Stomach (tissue), 9 donors: ENCODE measurements around the gene VSTM2B. TPM values are rescaled to one million over a fixed set of nuclear protein-coding genes. Genes with fewer than 3 reads are reported as not detected.

Experiments
- DNase-seq, 2 donors: peaks; one replicate each; pipeline versions ENCODE4 v3.0.0 to v3.0.0-alpha.2; 2013 to 2019
- H3K27ac ChIP-seq, 5 donors: fragments of 200-600 bp in 4 of 5; sonication (generic) in 4 of 5; one replicate each; pipeline ENCODE4 v1.5.1; 2013 to 2019; ENCODE audit warnings: mild to moderate bottlenecking in 1 of 5, moderate library complexity in 1 of 5
- H3K27me3 ChIP-seq, 3 donors: fragments of 200-600 bp; sonication (generic); one replicate each; pipeline ENCODE4 v1.5.1; 2017 to 2019; ENCODE audit warnings: mixed run types in 1 of 3
- H3K36me3 ChIP-seq, 4 donors: fragments of 200-600 bp; sonication (generic); 1 replicate in 3 of 4; 2 replicates in 1 of 4; pipeline ENCODE4 v1.5.1; 2016 to 2019
- H3K4me1 ChIP-seq, 4 donors: fragments of 200-600 bp; sonication (generic); one replicate each; pipeline ENCODE4 v1.5.1; 2016 to 2019
- H3K4me3 ChIP-seq, 4 donors: fragments of 200-600 bp; sonication (generic) in 3 of 4; one replicate each; pipeline ENCODE4 v1.5.1; 2016 to 2019; ENCODE audit warnings: mild to moderate bottlenecking in 1 of 4
- H3K9me3 ChIP-seq, 4 donors: fragments of 200-600 bp; sonication (generic); one replicate each; pipeline ENCODE4 v1.5.1; 2016 to 2019
- CTCF ChIP-seq, 7 experiments: fragments of 450-650 bp in 4 of 7; fragments of 200-600 bp in 3 of 7; sonication (generic) in 3 of 7; IDR thresholded peaks; one replicate each; pipeline ENCODE4 v1.5.1; 2016 to 2019; ENCODE audit warnings: antibody characterized with exemption in 7 of 7, control low read depth in 2 of 7, mild to moderate bottlenecking in 1 of 7
- EP300 ChIP-seq: sonication (generic); formaldehyde crosslinking; IDR thresholded peaks from one replicate; pipeline ENCODE4 v1.6.1; 2017; ENCODE audit warnings: antibody characterized with exemption
- POLR2A ChIP-seq, 4 donors: fragments of 450-650 bp; IDR thresholded peaks; one replicate each; pipeline ENCODE4 v1.6.1; 2016; ENCODE audit warnings: antibody characterized with exemption in 4 of 4, control low read depth in 2 of 4, mild to moderate bottlenecking in 1 of 4, moderate library complexity in 1 of 4
- POLR2AphosphoS5 ChIP-seq, 3 donors: sonication (generic); formaldehyde crosslinking; IDR thresholded peaks; one replicate each; pipeline ENCODE4 v1.6.1; 2016; ENCODE audit warnings: antibody characterized with exemption in 3 of 3
- WGBS, 5 donors: extraction: QIAGEN DNeasy Blood & Tissue Kit in 3 of 5; methylation state at CpG; one replicate each; pipeline versions ENCODE4 v1.1.5 to v1.1.7; 2013 to 2018; 5-methylcytosine and 5-hydroxymethylcytosine counted together
- intact Hi-C: fragments of 100-400 bp; cut with DNase I; formaldehyde crosslinking; loops from one replicate; pipeline ENCODE4 v1.15.1; 2023; ENCODE audit warnings: low total_unique reads
- polyA plus RNA-seq, 3 donors: library from polyadenylated mRNA; stranded (reverse); fragments of 200-250 nt; gene quantifications; one replicate each; pipeline ENCODE4 v1.2.3, GENCODE V29; 2013
- total RNA-seq, 5 donors: library from RNA; depleted of rRNA; stranded (reverse); fragments of >200 nt; gene quantifications; one replicate each; pipeline versions ENCODE4 v1.1.0 to v1.2.3, GENCODE V29; 2014 to 2016
- donor health status: healthy with polysubstance abuse.
- donor health status: Bipolar disorder and iron deficiency.
- donor health status: healthy.

VSTM2B gene
- total and polyA plus RNA-seq, 8 donors: not detected

GRCh38 chr19:29537601-29538000 is 11.8 kb downstream of the VSTM2B start:
- Histone ChIP-seq H3K27ac (no peak overlapping the region), H3K9me3 (no peaks in the 10 kb centered on the region), H3K27me3 (peaks cover 0 to 57% (median 6%) of the 10 kb centered on the region in 3 donors), H3K4me1 (no peaks in the 10 kb centered on the region), H3K36me3 (no peaks in the 10 kb centered on the region), H3K4me3 (no peak overlapping the region)
- peak in 1 of 2 donors; percentile 4 for DNase-seq
- WGBS, 5 donors: 80 to 90% (median 87%) methylated on average over 11 of the region's 11 CpGs
- no peak for TF ChIP-seq POLR2AphosphoS5 (IDR thresholded peaks at IDR 0.05)
- no peak for TF ChIP-seq EP300
- TF ChIP-seq CTCF (IDR thresholded peaks at IDR 0.05): no peak
- TF ChIP-seq POLR2A (IDR thresholded peaks at IDR 0.05): no peak
- intact Hi-C loops: no loop called here

- TF ChIP-seq POLR2AphosphoS5 (IDR thresholded peaks at IDR 0.05): no peak
- TF ChIP-seq EP300: no peak
- no peak for TF ChIP-seq POLR2A (IDR thresholded peaks at IDR 0.05)
- intact Hi-C loops: no loop called here
- WGBS, 5 donors: 90 to 96% (median 94%) methylated on average over 12 of the region's 12 CpGs
- Histone ChIP-seq H3K4me3 (no peak overlapping the region), H3K9me3 (no peaks in the 10 kb centered on the region), H3K27me3 (peaks cover 0 to 52% (median 6%) of the 10 kb centered on the region in 3 donors), H3K27ac (no peak overlapping the region), H3K4me1 (no peaks in the 10 kb centered on the region), H3K36me3 (no peaks in the 10 kb centered on the region)
- no peak for DNase-seq
Measured at GRCh38 chr19:29538146-29538545, 12.4 kb downstream of the VSTM2B start.

DNA sequence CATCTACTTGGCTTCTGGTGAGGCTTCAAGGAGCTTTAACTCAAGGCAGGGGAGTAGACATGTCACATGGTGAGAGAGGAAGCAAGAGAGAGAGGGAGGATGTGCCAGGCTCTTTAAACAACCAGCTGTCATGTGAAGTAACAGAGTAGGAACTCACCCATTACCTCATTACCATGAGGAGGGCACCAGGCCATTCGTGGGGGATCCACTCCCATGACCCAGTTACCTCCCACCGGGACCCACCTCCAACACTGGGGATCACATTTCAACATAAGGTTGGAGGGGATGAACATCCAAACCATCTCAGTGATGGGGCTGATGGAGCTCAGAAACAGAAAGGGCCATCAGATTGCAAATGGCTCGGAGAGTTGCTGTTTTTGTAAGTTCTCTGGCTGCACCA is 12.9 kb downstream of the VSTM2B start:
- WGBS, 5 donors: 50 to 64% (median 61%) methylated on average over 3 of the region's 3 CpGs
- intact Hi-C loops: no loop called here

DNA sequence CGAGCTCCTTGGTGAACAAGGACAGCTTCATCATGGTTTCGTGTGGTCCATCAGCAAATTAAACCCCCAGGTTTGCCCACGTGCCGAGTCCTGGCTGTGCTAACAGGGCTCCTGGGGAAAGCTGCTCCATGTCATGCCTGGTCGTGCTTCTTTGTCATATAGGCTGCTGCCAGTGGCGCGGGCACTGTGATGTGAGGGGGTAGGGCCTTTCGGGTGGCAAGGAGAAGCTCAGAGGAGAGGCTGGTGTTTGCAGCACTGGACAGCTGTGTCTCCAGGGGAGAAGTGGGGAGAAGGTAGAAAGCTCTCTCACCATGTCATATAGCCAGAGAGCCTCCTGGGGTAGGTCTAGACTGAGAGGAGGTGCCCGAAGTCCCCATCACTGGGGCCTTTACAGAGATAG is 13.3 kb downstream of the VSTM2B start:
- WGBS, 5 donors: 74 to 82% (median 81%) methylated on average over 9 of the region's 9 CpGs
- intact Hi-C loops: no loop called here

More for the DNA sequence above, 12.9 kb downstream of the VSTM2B start:
- Histone ChIP-seq H3K36me3 (no peaks in the 10 kb centered on the region), H3K4me1 (no peaks in the 10 kb centered on the region), H3K4me3 (no peak overlapping the region), H3K27ac (no peak overlapping the region), H3K27me3 (peaks cover 0 to 47% (median 6%) of the 10 kb centered on the region in 3 donors), H3K9me3 (no peaks in the 10 kb centered on the region)
- TF ChIP-seq EP300 (no peak), CTCF (IDR thresholded peaks at IDR 0.05) (no peak), POLR2AphosphoS5 (IDR thresholded peaks at IDR 0.05) (no peak), POLR2A (IDR thresholded peaks at IDR 0.05) (no peak)
- DNase-seq: no peak

More for the DNA sequence above, 13.3 kb downstream of the VSTM2B start:
- Histone ChIP-seq H3K36me3 (no peaks in the 10 kb centered on the region), H3K4me3 (no peak overlapping the region), H3K4me1 (no peaks in the 10 kb centered on the region), H3K27me3 (peaks cover 0 to 42% (median 6%) of the 10 kb centered on the region in 3 donors), H3K27ac (no peak overlapping the region), H3K9me3 (no peaks in the 10 kb centered on the region)
- DNase-seq: no peak
- TF ChIP-seq POLR2A (IDR thresholded peaks at IDR 0.05): no peak
- no peak for TF ChIP-seq POLR2AphosphoS5 (IDR thresholded peaks at IDR 0.05)
- TF ChIP-seq EP300: no peak
- no peak for TF ChIP-seq CTCF (IDR thresholded peaks at IDR 0.05)
